CD14-positive monocyte (primary cell): ENCODE results near the gene HES7. TPM values are rescaled to one million over a fixed set of nuclear protein-coding genes. Genes with fewer than 3 reads are reported as not detected.

Source experiments
- DNase-seq, 3 donors: peaks; one replicate each; pipeline ENCODE4 v3.0.0-alpha.2; 2011 to 2022
- H2AFZ ChIP-seq: 2 replicates; pipeline ENCODE4 v1.6.0; 2012; ENCODE audit warnings: mild to moderate bottlenecking, low read depth, low read length, inconsistent platforms; ENCODE audit not compliant: insufficient read depth, poor library complexity, severe bottlenecking
- H3K27ac ChIP-seq, 2 donors: 1 replicate in 1 of 2; 2 replicates in 1 of 2; pipeline ENCODE4 v1.5.1; 2012 to 2013; ENCODE audit warnings: low read length in 2 of 2, control low read depth in 1 of 2, inconsistent platforms in 1 of 2, low read depth in 1 of 2, mild to moderate bottlenecking in 1 of 2
- H3K27me3 ChIP-seq, 2 donors: one replicate each; pipeline versions ENCODE4 v1.6.0 to v1.6.1; 2011 to 2013; ENCODE audit warnings: low read length in 2 of 2; ENCODE audit not compliant: control insufficient read depth in 2 of 2, insufficient read depth in 2 of 2
- H3K36me3 ChIP-seq, 2 donors: replicated peaks in 1 of 2; 1 replicate in 1 of 2; 2 replicates in 1 of 2; pipeline versions ENCODE4 v1.5.1 to v1.6.1; 2012 to 2013; ENCODE audit warnings: low read length in 2 of 2, control low read depth in 1 of 2, inconsistent platforms in 1 of 2, mild to moderate bottlenecking in 1 of 2; ENCODE audit not compliant: insufficient read depth in 2 of 2, control insufficient read depth in 1 of 2
- H3K4me1 ChIP-seq, 2 donors: 1 replicate in 1 of 2; 2 replicates in 1 of 2; pipeline versions ENCODE4 v1.5.1 to v1.6.1; 2012 to 2013; ENCODE audit warnings: low read length in 2 of 2, control low read depth in 1 of 2, inconsistent platforms in 1 of 2, mild to moderate bottlenecking in 1 of 2, moderate library complexity in 1 of 2; ENCODE audit not compliant: insufficient read depth in 2 of 2, control insufficient read depth in 1 of 2
- H3K4me2 ChIP-seq: replicated peaks from 2 replicates; pipeline ENCODE3; 2012; ENCODE audit warnings: low read length, moderate library complexity, mild to moderate bottlenecking; ENCODE audit not compliant: poor library complexity, severe bottlenecking; ENCODE audit errors: extremely low read depth
- H3K4me3 ChIP-seq, 3 experiments: fragments of 200-600 bp in 1 of 3; sonication (generic) in 1 of 3; replicated peaks in 1 of 3; 1 replicate in 2 of 3; 2 replicates in 1 of 3; pipeline ENCODE4 v1.5.1; 2011 to 2013; ENCODE audit warnings: low read length in 3 of 3, mild to moderate bottlenecking in 3 of 3, control low read depth in 2 of 3, low read depth in 2 of 3, inconsistent platforms in 1 of 3, moderate library complexity in 1 of 3
- H3K79me2 ChIP-seq: 2 replicates; pipeline ENCODE4 v1.6.0; 2012; ENCODE audit warnings: mild to moderate bottlenecking, control low read depth, inconsistent platforms, low read length, moderate library complexity; ENCODE audit not compliant: insufficient read depth
- H3K9ac ChIP-seq: 2 replicates; pipeline ENCODE4 v1.6.0; 2017; ENCODE audit warnings: low read length, mild to moderate bottlenecking; ENCODE audit not compliant: insufficient read depth, poor library complexity, severe bottlenecking
- H3K9me3 ChIP-seq, 2 donors: replicated peaks in 1 of 2; 1 replicate in 1 of 2; 2 replicates in 1 of 2; pipeline versions ENCODE4 v1.5.1 to v1.6.1; 2012 to 2013; ENCODE audit warnings: low read length in 2 of 2, control low read depth in 1 of 2; ENCODE audit not compliant: control insufficient read depth in 1 of 2, insufficient read depth in 1 of 2
- H4K20me1 ChIP-seq: 2 replicates; pipeline ENCODE4 v1.6.0; 2012; ENCODE audit warnings: mild to moderate bottlenecking, low read length, control low read depth, moderate library complexity; ENCODE audit not compliant: insufficient read depth
- H3K27ac Mint-ChIP-seq, 7 donors: one replicate each; pipeline ENCODE4 v1.8.0; 2020; ENCODE audit warnings: mild to moderate bottlenecking in 7 of 7, mixed read lengths in 7 of 7, moderate library complexity in 6 of 7, inconsistent platforms in 2 of 7
- H3K27me3 Mint-ChIP-seq, 3 donors: one replicate each; pipeline ENCODE4 v1.8.0; 2021 to 2022; ENCODE audit warnings: low read depth in 3 of 3, mild to moderate bottlenecking in 3 of 3, mixed read lengths in 3 of 3, moderate library complexity in 3 of 3, inconsistent platforms in 1 of 3
- H3K36me3 Mint-ChIP-seq, 2 donors: one replicate each; pipeline ENCODE4 v1.8.0; 2020; ENCODE audit warnings: mixed read lengths in 2 of 2, inconsistent platforms in 1 of 2, mild to moderate bottlenecking in 1 of 2
- H3K4me1 Mint-ChIP-seq: one replicate; pipeline ENCODE4 v1.8.0; 2020; ENCODE audit warnings: mild to moderate bottlenecking, mixed read lengths
- H3K4me3 Mint-ChIP-seq, 2 donors: one replicate each; pipeline ENCODE4 v1.8.0; 2020; ENCODE audit warnings: mild to moderate bottlenecking in 2 of 2, mixed read lengths in 2 of 2, moderate library complexity in 1 of 2
- H3K9me3 Mint-ChIP-seq, 7 donors: one replicate each; pipeline ENCODE4 v1.8.0; 2020 to 2022; ENCODE audit warnings: mixed read lengths in 7 of 7, mild to moderate bottlenecking in 6 of 7, moderate library complexity in 6 of 7, inconsistent platforms in 2 of 7
- CTCF ChIP-seq: fragments of 200-600 bp; IDR thresholded peaks from one replicate; pipeline ENCODE4 v1.8.0; 2022; ENCODE audit warnings: antibody characterized with exemption, mild to moderate bottlenecking
- WGBS: methylation state at CpG from one replicate; pipeline ENCODE4 v1.1.5; 2013; ENCODE audit warnings: missing lambda C conversion rate; ENCODE audit not compliant: insufficient coverage; 5-methylcytosine and 5-hydroxymethylcytosine counted together
- intact Hi-C, 2 donors: fragments of 100-400 bp; cut with micrococcal nuclease; formaldehyde crosslinking; loops; one replicate each; pipeline versions ENCODE4 v1.15.0 to v1.15.1; 2023
- polyA plus RNA-seq, 3 donors: library from polyadenylated mRNA; depleted of rRNA in 1 of 3; unstranded in 2 of 3; stranded (reverse) in 1 of 3; fragments of 300-500 nt in 2 of 3; fragments of >200 nt in 1 of 3; fragmentation: Illumina TruSeq in 2 of 3; gene quantifications; 1 replicate in 2 of 3; 2 replicates in 1 of 3; pipeline ENCODE4 v1.2.3, GENCODE V29; 2012 to 2021

The HES7 gene
- polyA plus RNA-seq, 3 donors: not detected

- Histone ChIP-seq H3K9ac (no peak overlapping the region), H3K27me3 (no peaks in the 10 kb centered on the region), H3K27ac (no peak overlapping the region), H3K4me1 (peaks cover 6 to 12% of the 10 kb centered on the region in 2 donors), H3K9me3 (no peaks in the 10 kb centered on the region), H3K79me2 (peaks cover 11% of the 10 kb centered on the region), H2AFZ (no peak overlapping the region), H3K36me3 (peaks cover 93 to 100% of the 10 kb centered on the region in 2 donors), H3K4me2 (no peak overlapping the region), H3K4me3 (no peak overlapping the region), H4K20me1 (peaks cover 100% of the 10 kb centered on the region)
- Mint-ChIP-seq H3K4me3 (no peak overlapping the region), H3K27me3 (peaks cover 0 to 9% (median 3%) of the 10 kb centered on the region in 3 donors), H3K36me3 (peaks cover 85 to 100% of the 10 kb centered on the region in 2 donors), H3K27ac (no peak overlapping the region), H3K4me1 (peaks cover 5% of the 10 kb centered on the region), H3K9me3 (no peaks in the 10 kb centered on the region)
- TF ChIP-seq CTCF: no peak
- intact Hi-C loops: no loop called here
- WGBS: 91% methylated on average over 4 of the region's 12 CpGs
- DNase-seq: no peak
Measured at GRCh38 chr17:8145811-8146210, 21.9 kb upstream of the HES7 start.

- Histone ChIP-seq H3K4me1 (peaks cover 12 to 16% of the 10 kb centered on the region in 2 donors), H4K20me1 (peaks cover 100% of the 10 kb centered on the region), H3K79me2 (no peaks in the 10 kb centered on the region), H3K9me3 (no peaks in the 10 kb centered on the region), H3K4me3 (no peak overlapping the region), H3K27me3 (no peaks in the 10 kb centered on the region), H3K27ac (no peak overlapping the region), H3K4me2 (no peak overlapping the region), H3K9ac (no peak overlapping the region), H3K36me3 (peaks cover 90 to 97% of the 10 kb centered on the region in 2 donors), H2AFZ (no peak overlapping the region)
- intact Hi-C loops: no loop called here
- Mint-ChIP-seq H3K9me3 (no peaks in the 10 kb centered on the region), H3K27me3 (peaks cover 0 to 7% (median 3%) of the 10 kb centered on the region in 3 donors), H3K4me3 (no peak overlapping the region), H3K4me1 (peaks cover 2% of the 10 kb centered on the region), H3K27ac (peak overlapping the region in 2 of 7 donors; percentile 60 to 85), H3K36me3 (peaks cover 82 to 95% of the 10 kb centered on the region in 2 donors)
- no peak for DNase-seq
- WGBS: over 99% methylated on average over 13 of the region's 15 CpGs
- no peak for TF ChIP-seq CTCF
Measured at GRCh38 chr17:8144401-8145231, 20.7 kb upstream of the HES7 start.
